Glutamatergic neuron (in vitro differentiated cells): ENCODE data around the gene SIK3. TPM values are rescaled to one million over a fixed set of nuclear protein-coding genes. Genes with fewer than 3 reads are reported as not detected.
"Not testable (repeated sequence)": the region's sequence is repeated elsewhere in the genome, so short reads cannot be mapped to it uniquely, and the experiment has no call there.

Source experiments
- DNase-seq: peaks from one replicate; pipeline ENCODE4 v3.0.0; 2022
- H3K27ac Mint-ChIP-seq: one replicate; pipeline ENCODE4 v1.8.0; 2020; ENCODE audit warnings: mild to moderate bottlenecking, mixed read lengths, inconsistent platforms; ENCODE audit not compliant: unreplicated experiment
- H3K27me3 Mint-ChIP-seq: one replicate; pipeline ENCODE4 v1.8.0; 2020; ENCODE audit warnings: mild to moderate bottlenecking, moderate library complexity, mixed read lengths, inconsistent platforms; ENCODE audit not compliant: unreplicated experiment
- H3K36me3 Mint-ChIP-seq: one replicate; pipeline ENCODE4 v1.8.0; 2020; ENCODE audit warnings: mild to moderate bottlenecking, mixed read lengths, inconsistent platforms; ENCODE audit not compliant: unreplicated experiment
- H3K4me1 Mint-ChIP-seq: one replicate; pipeline ENCODE4 v1.8.0; 2020; ENCODE audit warnings: mild to moderate bottlenecking, low read depth, mixed read lengths, inconsistent platforms; ENCODE audit not compliant: unreplicated experiment
- H3K4me3 Mint-ChIP-seq: one replicate; pipeline ENCODE4 v1.8.0; 2020; ENCODE audit warnings: mild to moderate bottlenecking, mixed read lengths, inconsistent platforms; ENCODE audit not compliant: unreplicated experiment
- H3K9me3 Mint-ChIP-seq: one replicate; pipeline ENCODE4 v1.8.0; 2020; ENCODE audit warnings: mild to moderate bottlenecking, moderate library complexity, mixed read lengths, inconsistent platforms; ENCODE audit not compliant: unreplicated experiment
- CTCF ChIP-seq: fragments of 200-600 bp; sonication (generic); IDR thresholded peaks from one replicate; pipeline ENCODE4 v1.5.0; 2021; ENCODE audit not compliant: partially characterized antibody, unreplicated experiment
- total RNA-seq: library from RNA; stranded (reverse); fragmentation: NEBNext Ultra II Directional; extraction: Animal tissue kit (Norgen Biotek cat#: 25700); gene quantifications from one replicate; pipeline ENCODE4 v1.2.1, GENCODE V29; 2021; ENCODE audit not compliant: unreplicated experiment

SIK3 gene
- total RNA-seq, 1 donor from 2014 or later: 22.2 TPM

GRCh38 chr11:116808262-116809175 lies 289.7 kb downstream of the SIK3 start:
- TF ChIP-seq CTCF: no peak
- DNase-seq: no peak
- no peaks in the 10 kb centered on the region for H3K4me1 Mint-ChIP-seq
- no peaks in the 10 kb centered on the region for H3K9me3 Mint-ChIP-seq
- no peak overlapping the region for H3K27ac Mint-ChIP-seq
- H3K36me3 Mint-ChIP-seq: no peaks in the 10 kb centered on the region
- H3K4me3 Mint-ChIP-seq: no peak overlapping the region
- H3K27me3 Mint-ChIP-seq: peaks cover 6% of the 10 kb centered on the region

- Mint-ChIP-seq H3K36me3 (no peaks in the 10 kb centered on the region), H3K4me3 (no peak overlapping the region), H3K27ac (no peak overlapping the region), H3K4me1 (no peaks in the 10 kb centered on the region), H3K27me3 (peaks cover 6% of the 10 kb centered on the region), H3K9me3 (no peaks in the 10 kb centered on the region)
- no peak for DNase-seq
- TF ChIP-seq CTCF: no peak
Measured at GRCh38 chr11:116807601-116808261, 290.5 kb downstream of the SIK3 start.

GRCh38 chr11:116804001-116804400 lies 294.2 kb downstream of the SIK3 start:
- no peak for TF ChIP-seq CTCF
- no peaks in the 10 kb centered on the region for H3K9me3 Mint-ChIP-seq
- no peaks in the 10 kb centered on the region for H3K36me3 Mint-ChIP-seq
- H3K4me3 Mint-ChIP-seq: no peak overlapping the region
- no peak overlapping the region for H3K27ac Mint-ChIP-seq
- H3K27me3 Mint-ChIP-seq: peaks cover 4% of the 10 kb centered on the region
- H3K4me1 Mint-ChIP-seq: no peaks in the 10 kb centered on the region
- no peak for DNase-seq

- H3K27ac Mint-ChIP-seq, H3K4me3 Mint-ChIP-seq, H3K4me1 Mint-ChIP-seq, DNase-seq, H3K36me3 Mint-ChIP-seq, H3K9me3 Mint-ChIP-seq, H3K27me3 Mint-ChIP-seq: not testable (repeated sequence)
Measured at GRCh38 chr11:116801662-116802061, 296.6 kb downstream of the SIK3 start.

GRCh38 chr11:116800610-116801009 lies 297.6 kb downstream of the SIK3 start:
- H3K36me3 Mint-ChIP-seq: no peaks in the 10 kb centered on the region
- TF ChIP-seq CTCF: no peak
- DNase-seq: no peak
- no peaks in the 10 kb centered on the region for H3K27me3 Mint-ChIP-seq
- H3K27ac Mint-ChIP-seq: no peak overlapping the region
- no peaks in the 10 kb centered on the region for H3K4me1 Mint-ChIP-seq
- no peak overlapping the region for H3K4me3 Mint-ChIP-seq
- no peaks in the 10 kb centered on the region for H3K9me3 Mint-ChIP-seq
